GM19452 (cell line): ENCODE results near the gene LEMD3.

ENCODE experiments used
- ATAC-seq: cut with Tn5 transposase; IDR thresholded peaks from one replicate; pipeline ENCODE4 v1.9.1; 2021; ENCODE audit not compliant: unreplicated experiment

LEMD3 gene

GRCh38 chr12:65169320-65170208 lies at the start of gene LEMD3:
Gene LEMD3 (plus strand): TSS chr12:65169583. CDS start chr12:65169597, 14 bp downstream.
- ATAC-seq = peak; percentile 90

- ATAC-seq = no peak
These were observed 48.1 kb upstream of the LEMD3 start, which contains the start of gene WIF1 for GRCh38 chr12:65121049-65121955. Gene WIF1 (minus strand): TSS chr12:65121305. CDS start chr12:65121191, 114 bp downstream.

- no peak for ATAC-seq
These were observed 47.4 kb upstream of the LEMD3 start for GRCh38 chr12:65121956-65122469.

GRCh38 chr12:65122703-65123102 lies 46.7 kb upstream of the LEMD3 start:
- no peak for ATAC-seq

- ATAC-seq = no peak
These were observed 45.8 kb upstream of the LEMD3 start for GRCh38 chr12:65123435-65124063.

GRCh38 chr12:65125247-65125646 lies 44.1 kb upstream of the LEMD3 start:
- no peak for ATAC-seq

GRCh38 chr12:65125975-65126374 lies 43.4 kb upstream of the LEMD3 start:
- ATAC-seq = no peak

GRCh38 chr12:65126482-65126881 lies 42.9 kb upstream of the LEMD3 start:
- no peak for ATAC-seq

GRCh38 chr12:65133879-65134278 lies 35.5 kb upstream of the LEMD3 start:
- ATAC-seq = no peak

- no peak for ATAC-seq
These were observed 30.0 kb upstream of the LEMD3 start for GRCh38 chr12:65139389-65139788.

GRCh38 chr12:65140738-65141137 lies 28.6 kb upstream of the LEMD3 start:
- no peak for ATAC-seq

- no peak for ATAC-seq
These were observed 22.0 kb upstream of the LEMD3 start for GRCh38 chr12:65147312-65147905.

GRCh38 chr12:65152012-65152411 lies 17.4 kb upstream of the LEMD3 start:
- ATAC-seq = no peak

- no peak for ATAC-seq
These were observed 16.8 kb upstream of the LEMD3 start for GRCh38 chr12:65152596-65152995.

- peak; percentile 28 for ATAC-seq
These were observed 13.6 kb upstream of the LEMD3 start for GRCh38 chr12:65155784-65156183.

GRCh38 chr12:65156366-65156841 lies 13.0 kb upstream of the LEMD3 start:
- peak; percentile 93 for ATAC-seq

- ATAC-seq = no peak
These were observed 12.3 kb upstream of the LEMD3 start for GRCh38 chr12:65157091-65157490.

GRCh38 chr12:65162609-65163008 lies 6.8 kb upstream of the LEMD3 start:
- peak; percentile 60 for ATAC-seq

GRCh38 chr12:65164244-65164643 lies 5.1 kb upstream of the LEMD3 start:
- no peak for ATAC-seq

GRCh38 chr12:65164774-65165173 lies 4.6 kb upstream of the LEMD3 start:
- ATAC-seq = no peak
